GM18861 (cell line): Measurements from ENCODE around the gene CD3D.

Experiments
- ATAC-seq: cut with Tn5 transposase; IDR thresholded peaks from one replicate; pipeline ENCODE4 v1.9.1; 2021; ENCODE audit not compliant: unreplicated experiment

CD3D gene

GRCh38 chr11:118342503-118343161, at the start of gene CD3D:
Gene CD3D (minus strand): TSS chr11:118342705. CDS start chr11:118342607, 98 bp downstream.
- no peak for ATAC-seq

- no peak for ATAC-seq
Measured at GRCh38 chr11:118383657-118384056, 41.2 kb upstream of the CD3D start.

GRCh38 chr11:118382954-118383353, 40.4 kb upstream of the CD3D start:
- no peak for ATAC-seq

- no peak for ATAC-seq
Measured at GRCh38 chr11:118380571-118380970, 38.1 kb upstream of the CD3D start.

GRCh38 chr11:118379497-118379896, 37.0 kb upstream of the CD3D start:
- ATAC-seq: no peak

- no peak for ATAC-seq
Measured at GRCh38 chr11:118375978-118376377, 33.5 kb upstream of the CD3D start.

- ATAC-seq: no peak
Measured at GRCh38 chr11:118374729-118375128, 32.2 kb upstream of the CD3D start.

- ATAC-seq: no peak
Measured at GRCh38 chr11:118373871-118374270, 31.4 kb upstream of the CD3D start.

GRCh38 chr11:118373263-118373662, 30.8 kb upstream of the CD3D start:
- no peak for ATAC-seq

GRCh38 chr11:118370774-118371173, 28.3 kb upstream of the CD3D start:
- no peak for ATAC-seq

GRCh38 chr11:118366287-118366686, 23.8 kb upstream of the CD3D start:
- no peak for ATAC-seq

- ATAC-seq: no peak
Measured at GRCh38 chr11:118364956-118365615, 22.6 kb upstream of the CD3D start.

- peak; percentile 75 for ATAC-seq
Measured at GRCh38 chr11:118359295-118359958, 16.9 kb upstream of the CD3D start, which contains the start of gene UBE4A. Gene UBE4A (plus strand): TSS chr11:118359600. CDS start chr11:118365081, 5,481 bp downstream.

GRCh38 chr11:118358071-118358470, 15.6 kb upstream of the CD3D start:
- no peak for ATAC-seq

GRCh38 chr11:118353084-118353710, 10.7 kb upstream of the CD3D start:
- ATAC-seq: no peak

GRCh38 chr11:118349475-118349874, 7.0 kb upstream of the CD3D start:
- ATAC-seq: no peak

GRCh38 chr11:118343981-118344515, 1.5 kb upstream of the CD3D start, which contains the start of gene CD3G:
Gene CD3G (plus strand): TSS chr11:118344344. CDS start chr11:118344424, 80 bp downstream.
- no peak for ATAC-seq

- no peak for ATAC-seq
Measured at GRCh38 chr11:118343248-118343647, 743 bp upstream of the CD3D start.

GRCh38 chr11:118341815-118342489, 553 bp downstream of the CD3D start:
- ATAC-seq: no peak

- no peak for ATAC-seq
Measured at GRCh38 chr11:118341261-118341660, 1.2 kb downstream of the CD3D start.

GRCh38 chr11:118340449-118340848, 2.1 kb downstream of the CD3D start:
- no peak for ATAC-seq
